ENCODE measurements around the gene CPED1.

GRCh38 chr7:121288894-121289293 is 300.4 kb downstream of the CPED1 start:
- TF ChIP-seq CTCF (conservative IDR thresholded peaks at IDR 0.05 in 1 of 2, IDR thresholded peaks at IDR 0.05 in 1 of 2; ENCODE audit: low read depth in 1 of 2, low read length in 2 of 2) (no peak), EZH2 (IDR thresholded peaks at IDR 0.05; ENCODE audit: low read length, missing control alignments) (no peak)

All from fibroblast of lung (primary cell).